Suppressor macrophage (primary cell): Measurements from ENCODE around the gene ACAT2.
A peak's percentile ranks its signal among the peaks of the same experiment; 100 is the strongest.
"Not testable (repeated sequence)": the region's sequence is repeated elsewhere in the genome, so short reads cannot be mapped to it uniquely, and the experiment has no call there.

ENCODE experiments used
- DNase-seq, 4 experiments: peaks; one replicate each; pipeline ENCODE4 v3.0.0-alpha.2; 2020 to 2022
- total RNA-seq, 17 experiments: gene quantifications; one replicate each; lab custom pipeline; 2026; ENCODE audit warnings: mixed read lengths in 6 of 17, inconsistent platforms in 3 of 17; lab: John Stamatoyannopoulos, UW

The ACAT2 gene
- total RNA-seq: 100 to 355 (median 203) reads per million in 17 experiments

DNA sequence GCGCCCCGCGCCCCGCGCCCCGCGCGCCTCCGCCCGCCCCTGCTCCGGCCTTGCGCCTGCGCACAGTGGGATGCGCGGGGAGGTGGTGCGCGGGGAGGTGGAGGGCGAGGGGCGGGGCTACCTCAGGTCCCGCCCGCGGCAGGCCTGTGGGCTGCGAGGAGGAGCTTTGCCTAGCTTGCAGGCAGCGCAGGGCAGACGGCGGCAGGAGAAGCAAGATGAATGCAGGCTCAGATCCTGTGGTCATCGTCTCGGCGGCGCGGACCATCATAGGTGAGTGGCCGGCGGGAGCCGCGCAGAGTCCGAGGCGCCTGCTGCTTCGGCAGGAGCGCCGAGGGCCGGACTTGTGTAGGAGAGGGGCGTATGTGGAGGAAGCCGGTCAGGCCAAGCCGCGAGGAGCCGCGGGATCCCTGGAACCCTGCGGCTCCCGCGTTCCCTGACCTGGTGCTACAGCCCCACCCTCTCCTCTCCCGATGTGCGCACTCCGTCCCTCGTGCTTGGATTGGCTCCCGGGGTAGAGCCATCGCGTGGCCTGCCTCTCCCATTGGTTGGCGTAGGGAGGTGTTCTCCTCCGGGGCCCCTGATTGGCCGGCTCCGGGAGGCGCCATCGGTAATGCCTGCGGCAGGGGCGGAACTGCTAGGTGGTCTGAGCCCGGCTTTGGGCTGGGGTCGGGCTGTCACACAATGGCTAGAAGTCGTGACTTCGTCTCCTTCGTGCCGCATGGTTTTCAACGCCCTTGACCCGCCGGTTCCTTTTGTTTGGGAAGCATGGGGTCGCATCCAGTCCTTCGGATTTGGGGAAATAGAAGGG is at the start of gene ACAT2:
Gene ACAT2, plus strand, starts transcription at position 173 of the 808 bp plus-strand sequence. Its CDS starts 43 bp downstream, at position 216.
- peak; percentile 94 to 97 (median 97) for DNase-seq

DNA sequence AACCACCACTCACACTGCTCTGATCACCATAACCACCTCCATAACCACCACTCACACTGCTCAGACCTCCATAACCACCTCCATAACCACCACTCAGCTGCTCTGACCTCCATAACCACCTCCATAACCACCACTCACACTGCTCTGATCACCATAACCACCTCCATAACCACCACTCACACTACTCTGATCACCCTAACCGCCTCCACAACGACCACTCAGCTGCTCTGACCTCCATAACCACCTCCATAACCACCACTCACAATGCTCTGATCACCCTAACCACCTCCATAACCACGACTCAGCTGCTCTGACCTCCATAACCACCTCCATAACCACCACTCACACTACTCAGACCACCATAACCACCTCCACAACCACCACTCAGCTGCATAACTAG is 49.5 kb upstream of the ACAT2 start:
- not testable (repeated sequence) for DNase-seq

DNA sequence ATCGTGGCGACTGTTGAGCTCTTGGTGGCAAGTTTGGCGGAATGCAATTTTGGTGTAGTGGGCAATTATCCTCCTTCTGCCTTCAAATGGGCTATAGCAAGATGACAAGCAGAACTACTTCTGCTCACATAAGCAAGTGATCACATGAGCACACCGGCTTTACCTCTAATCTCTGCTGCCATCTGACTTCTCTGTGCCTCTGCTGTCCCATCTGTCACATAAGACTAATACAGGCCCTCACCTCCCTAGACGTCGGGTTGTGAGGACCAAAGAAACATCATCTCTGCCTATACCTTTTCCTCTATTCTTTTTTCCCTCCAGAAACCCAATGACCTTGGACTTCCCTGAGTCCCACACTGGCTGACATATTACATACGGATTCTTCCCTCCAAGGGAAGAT is 47.9 kb upstream of the ACAT2 start:
- DNase-seq: no peak

DNA sequence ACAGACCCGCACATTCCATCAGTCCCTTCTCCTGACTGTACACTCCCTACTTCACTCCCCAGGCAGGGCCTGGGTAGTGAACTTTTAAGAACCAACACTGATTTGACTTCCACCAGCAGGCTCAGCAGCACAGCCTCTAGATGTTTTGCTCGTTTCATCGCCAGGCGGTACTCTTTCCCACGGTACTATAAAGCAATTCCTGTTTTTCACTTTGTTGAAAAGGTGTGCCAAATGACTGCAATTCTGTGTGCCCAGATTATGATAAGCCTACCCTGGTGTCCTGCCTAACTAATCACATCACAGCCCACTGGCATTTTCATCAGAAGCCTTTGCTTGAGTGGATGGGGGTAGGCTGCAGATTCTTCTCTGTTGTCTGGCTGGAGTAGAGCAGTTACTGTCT is 47.4 kb upstream of the ACAT2 start:
- DNase-seq: no peak

DNA sequence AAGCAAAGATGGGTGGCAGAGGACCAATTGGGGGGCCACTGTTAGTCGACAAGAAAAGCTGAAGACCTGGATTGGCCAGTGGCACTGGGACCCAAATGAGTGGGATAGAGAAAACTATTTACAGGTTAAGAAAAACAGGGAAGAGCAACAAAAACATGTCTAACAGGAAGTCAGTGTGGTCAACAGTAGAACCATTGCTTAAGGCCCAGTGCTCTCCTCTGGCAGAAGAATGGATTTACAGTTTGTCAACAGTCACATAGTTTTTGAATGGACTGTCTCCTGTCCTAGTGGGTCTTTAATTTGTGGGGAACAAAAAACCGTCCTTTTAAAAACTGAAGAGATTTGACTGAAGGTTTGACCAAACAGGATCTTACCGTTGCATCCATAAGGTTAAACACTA is 46.7 kb upstream of the ACAT2 start:
- DNase-seq: peak; percentile 38 to 63 (median 58)

DNA sequence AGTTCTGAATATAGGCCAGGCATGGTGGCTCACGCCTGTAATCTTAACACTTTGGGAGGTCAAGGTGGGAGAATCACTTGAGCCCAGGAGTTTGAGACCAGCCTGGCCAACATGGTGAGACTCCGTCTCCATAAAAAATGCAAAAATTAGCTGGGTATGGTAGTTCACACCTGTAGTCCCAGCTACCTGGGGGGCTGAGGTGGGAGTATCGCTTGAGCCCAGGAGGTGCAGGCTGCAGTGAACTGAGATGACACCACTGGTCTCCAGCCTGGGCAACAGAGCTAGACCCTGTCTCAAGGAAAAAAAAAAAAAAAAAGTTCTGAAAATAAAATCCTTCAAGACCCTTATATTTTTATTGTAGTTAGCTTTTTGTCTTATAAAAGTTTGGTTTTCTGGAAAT is 46.2 kb upstream of the ACAT2 start:
- no peak for DNase-seq

DNA sequence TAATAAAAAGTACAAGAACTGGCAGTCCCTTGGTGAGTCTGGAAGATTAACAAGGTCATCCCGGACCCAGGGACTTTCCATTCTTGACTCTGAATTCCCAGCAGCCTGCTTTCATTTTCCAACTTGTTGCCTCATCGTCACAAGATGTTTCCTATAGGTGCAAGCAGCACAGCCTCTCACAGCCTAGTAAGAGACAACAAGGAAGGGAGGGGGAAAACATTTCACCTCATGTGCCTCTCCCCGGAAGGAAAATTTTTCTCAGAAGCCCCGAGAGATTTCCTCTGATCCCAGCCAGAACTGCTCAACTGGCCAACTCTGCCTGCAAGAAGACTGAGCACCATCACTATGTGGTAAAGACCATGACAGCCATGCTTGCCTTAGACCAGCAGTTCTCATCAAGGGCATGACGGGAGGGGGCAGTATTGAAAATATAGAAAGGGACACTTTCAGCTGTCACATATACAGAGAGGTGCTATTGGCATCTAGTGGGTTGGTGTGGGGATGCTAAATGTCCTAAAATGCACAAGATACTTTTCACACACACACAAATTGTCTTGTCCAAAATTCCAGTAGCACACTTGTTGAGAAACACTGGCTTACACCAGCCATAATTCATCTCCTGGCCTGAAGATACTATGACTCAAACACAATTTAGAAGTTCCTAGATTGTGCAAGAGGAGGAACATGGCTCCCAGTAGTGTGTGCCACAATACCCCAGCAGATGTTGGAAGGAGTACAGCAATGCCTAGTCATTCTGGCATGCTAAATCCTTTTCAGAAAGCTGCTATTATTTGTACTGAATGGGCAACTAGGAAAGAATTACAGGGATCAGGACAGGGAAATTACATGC is 45.4 kb upstream of the ACAT2 start:
- DNase-seq: peak; percentile 68 to 90 (median 79)

DNA sequence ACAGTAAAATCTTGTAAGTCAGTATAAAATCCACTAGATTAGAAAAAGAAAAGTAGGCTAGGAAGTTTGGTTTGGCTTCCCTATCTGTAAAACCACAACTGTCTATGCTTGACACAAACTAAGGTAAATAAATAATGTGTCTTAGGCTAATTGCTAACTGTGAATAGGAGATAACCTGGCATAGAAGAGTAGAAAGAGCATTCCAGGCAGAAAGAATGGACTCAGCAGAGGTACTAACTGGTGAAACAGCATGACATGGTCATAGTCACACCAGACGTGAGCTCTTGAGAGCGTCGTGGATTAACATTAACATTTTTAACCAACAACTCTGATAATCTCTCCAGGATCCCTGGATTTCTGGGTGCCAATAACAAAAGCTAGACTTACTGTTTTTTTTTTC is 43.2 kb upstream of the ACAT2 start:
- no peak for DNase-seq

DNA sequence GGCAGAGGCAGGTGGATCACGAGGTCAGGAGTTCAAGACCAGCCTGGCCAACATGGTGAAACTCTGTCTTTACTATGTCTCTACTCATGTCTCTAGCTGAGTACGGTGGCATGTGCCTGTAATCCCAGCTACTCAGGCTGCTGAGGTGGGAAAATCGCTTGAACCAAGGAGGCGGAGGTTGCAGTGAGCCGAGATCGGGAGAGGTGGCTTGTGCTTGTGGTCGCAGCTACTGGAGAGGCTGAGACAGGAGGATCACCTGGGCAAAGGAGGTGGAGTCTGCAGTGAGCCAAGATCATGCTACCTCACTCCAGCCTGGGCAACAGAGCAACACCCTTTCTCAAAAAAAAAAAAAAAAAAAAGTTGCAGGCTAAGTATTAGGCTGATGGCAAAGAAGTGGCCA is 42.6 kb upstream of the ACAT2 start:
- no peak for DNase-seq

DNA sequence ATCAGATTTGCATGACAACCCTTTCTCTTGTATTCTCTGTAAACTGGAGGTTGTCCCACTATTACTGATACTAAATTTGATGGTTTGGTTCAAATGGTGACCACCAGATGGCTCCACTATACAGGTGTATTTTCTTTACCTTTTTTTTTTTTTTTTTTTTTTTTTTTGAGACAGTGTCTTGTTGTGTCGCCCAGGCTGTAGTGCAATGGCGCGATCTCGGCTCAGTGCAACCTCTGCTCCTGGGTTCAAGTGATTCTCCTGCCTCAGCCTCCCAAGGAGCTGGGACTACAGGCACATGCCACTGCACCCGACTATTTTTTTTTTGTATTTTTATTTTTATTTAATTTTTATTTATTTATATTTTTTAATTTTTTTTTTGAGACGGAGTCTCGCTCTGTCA is 41.1 kb upstream of the ACAT2 start:
- DNase-seq: no peak

DNA sequence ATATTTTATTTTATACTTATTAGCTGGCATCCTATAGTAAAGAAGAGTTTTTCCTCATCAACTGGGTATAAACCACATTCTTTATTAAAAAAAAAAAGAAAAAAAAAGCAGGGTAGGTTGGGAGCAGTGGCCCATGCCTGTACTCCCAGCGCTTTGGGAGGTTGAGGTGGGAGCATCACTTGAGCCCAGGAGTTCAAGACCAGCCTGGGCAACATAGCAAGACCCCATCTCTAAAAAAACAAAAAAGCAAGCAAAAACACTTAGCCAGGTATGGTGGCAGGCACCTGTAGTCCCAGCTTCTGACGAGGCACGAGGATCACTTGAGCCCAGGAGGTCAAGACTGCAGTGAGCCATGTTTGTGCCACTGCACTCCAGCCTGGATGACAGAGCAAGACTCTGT is 39.9 kb upstream of the ACAT2 start:
- not testable (repeated sequence) for DNase-seq

DNA sequence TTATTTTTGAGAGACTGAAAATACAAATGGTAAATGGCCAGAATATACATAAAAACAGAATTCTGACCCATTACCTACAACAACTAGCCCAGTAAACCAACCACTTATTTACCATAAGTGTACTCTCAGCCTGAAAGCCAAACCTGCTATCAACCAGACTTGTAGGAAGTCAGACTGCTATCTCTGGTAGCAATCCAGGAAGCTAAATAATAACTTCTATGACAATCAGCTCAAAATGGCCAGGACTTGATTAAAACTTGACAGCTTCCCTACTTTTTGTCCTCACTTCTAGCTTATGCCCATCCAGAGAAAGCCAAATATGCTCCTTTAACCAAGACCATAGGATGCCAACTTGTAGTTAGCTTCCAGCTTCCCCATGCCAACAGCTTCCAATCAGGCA is 39.2 kb upstream of the ACAT2 start:
- DNase-seq: no peak

DNA sequence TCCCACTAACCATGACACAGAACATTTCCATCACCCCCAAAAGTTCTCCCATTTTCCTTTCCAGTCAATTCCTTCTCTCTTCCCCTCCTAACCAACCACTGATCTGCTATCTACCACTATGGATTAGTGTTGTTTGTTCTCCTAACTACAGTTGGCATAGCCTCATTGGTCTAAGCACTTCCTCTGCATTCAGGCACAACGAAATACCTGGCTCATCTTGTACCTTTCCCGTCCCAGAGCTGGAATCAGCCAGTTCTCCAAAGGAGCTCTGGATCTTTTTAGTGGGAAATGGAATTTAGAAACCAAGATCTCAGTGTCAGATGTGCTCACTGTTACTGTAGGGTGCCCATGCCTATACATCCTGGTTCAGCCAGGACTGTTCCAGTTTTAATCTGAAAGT is 38.6 kb upstream of the ACAT2 start:
- no peak for DNase-seq

DNA sequence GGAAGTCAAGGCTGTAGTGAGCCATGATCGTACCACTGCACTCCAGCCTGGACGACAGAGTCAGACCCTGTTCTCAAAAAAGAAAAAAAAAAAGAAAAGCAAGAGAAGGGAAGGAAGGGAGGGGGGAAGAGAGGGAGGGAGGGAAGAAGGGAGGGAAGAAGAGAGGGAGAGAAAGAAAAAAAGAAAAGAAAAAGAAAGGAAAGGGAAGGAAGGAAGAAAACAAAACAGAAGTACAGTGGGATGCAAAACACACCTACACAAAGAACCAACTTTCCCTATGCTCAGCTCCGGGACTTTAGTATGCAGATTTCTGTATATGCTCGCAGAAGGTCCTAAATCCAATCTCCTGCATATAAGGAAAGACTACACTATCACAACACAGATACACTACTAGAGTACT is 37.1 kb upstream of the ACAT2 start:
- no peak for DNase-seq

DNA sequence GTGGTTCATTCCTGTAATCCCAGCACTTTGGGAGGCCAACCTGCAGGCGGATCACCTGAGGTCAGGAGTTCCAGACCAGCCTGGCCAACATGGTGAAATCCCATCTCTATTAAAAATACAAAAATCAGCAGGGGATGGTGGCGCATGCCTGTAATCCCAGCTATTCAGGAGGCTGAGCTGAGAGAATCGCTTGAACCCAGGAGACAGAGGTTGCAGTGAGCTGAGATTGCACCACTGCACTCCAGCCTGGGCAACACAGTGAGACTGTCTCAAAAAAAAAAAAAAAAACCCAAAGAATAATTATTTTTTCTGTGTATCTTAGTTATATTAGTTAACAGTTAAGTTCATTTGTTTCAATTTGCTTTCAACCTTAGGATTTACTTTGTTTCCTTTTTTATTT is 36.6 kb upstream of the ACAT2 start:
- DNase-seq: not testable (repeated sequence)

DNA sequence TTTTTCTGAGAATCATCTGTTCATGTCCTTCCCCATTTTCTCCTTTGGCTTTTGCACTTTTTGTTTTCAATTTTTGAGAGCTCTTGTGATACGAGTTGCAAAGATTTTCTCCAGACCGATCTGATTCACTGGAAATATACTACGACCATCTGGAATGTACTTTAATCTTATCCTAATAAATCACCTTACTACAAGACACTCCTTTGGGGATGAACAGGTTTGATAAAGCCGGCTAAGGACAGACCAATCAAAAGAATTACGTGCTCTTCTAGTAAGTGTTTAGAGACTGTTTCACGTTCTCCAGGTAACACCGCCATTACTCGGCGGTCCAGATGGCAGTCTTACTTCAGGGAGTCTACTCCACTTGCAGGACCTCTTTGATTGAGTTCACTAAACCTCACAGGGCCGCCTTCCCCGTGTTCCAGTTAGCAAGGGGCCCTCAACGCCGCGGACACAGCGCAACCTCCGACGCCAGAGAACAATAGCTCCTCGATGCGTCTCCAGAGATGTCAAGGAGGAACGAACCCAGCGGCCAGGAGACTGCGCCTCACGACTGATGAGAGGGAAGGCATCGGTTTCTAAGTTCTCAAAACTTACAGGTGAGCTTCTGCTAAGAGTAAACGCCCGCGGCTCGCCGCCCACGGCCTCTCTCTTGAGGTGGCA is 35.5 kb upstream of the ACAT2 start:
- no peak for DNase-seq

DNA sequence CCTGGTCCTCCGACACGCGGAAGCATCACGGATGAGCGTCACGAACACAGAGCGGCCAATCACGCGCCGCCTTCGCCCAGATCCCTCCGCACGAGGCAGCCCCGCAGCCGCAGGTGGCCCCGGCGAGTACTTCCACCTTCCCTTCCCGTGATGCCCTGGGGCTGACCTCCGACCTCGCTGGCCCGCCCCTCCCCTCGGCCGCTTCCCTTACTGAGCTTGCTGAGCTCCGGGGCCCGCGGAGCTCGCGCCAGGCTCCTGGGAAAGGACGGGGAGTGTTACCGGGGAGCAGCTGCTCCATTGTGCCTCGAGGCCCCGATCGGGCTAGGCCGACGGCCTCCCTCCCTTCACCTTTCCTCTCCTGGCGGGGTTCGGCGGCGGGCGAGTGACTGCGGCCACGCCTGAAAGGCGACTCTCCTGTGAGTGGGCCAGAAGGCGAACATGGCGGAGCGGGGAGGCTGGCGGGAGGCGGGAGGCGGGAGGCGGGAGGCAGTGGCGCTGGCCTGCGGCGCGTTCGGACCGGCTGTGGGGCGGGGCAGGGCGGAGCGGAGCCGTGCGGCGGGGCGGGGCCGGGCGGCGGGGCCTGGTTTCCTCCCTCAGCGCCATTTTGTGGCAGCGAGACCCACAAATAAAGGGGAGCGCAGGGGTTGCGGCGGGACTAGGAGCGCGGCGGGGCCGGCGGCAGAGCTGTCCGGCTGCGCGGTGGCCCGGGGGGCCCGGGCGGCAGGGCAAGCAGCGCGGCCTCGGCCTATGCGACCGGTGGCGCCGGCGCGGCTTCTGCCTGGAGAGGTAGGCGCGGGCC is 34.7 kb upstream of the ACAT2 start, which contains the start of gene WTAP:
Gene WTAP, plus strand, starts transcription at position 589 of the 799 bp plus-strand sequence. CDS start 8,760 bp downstream, outside the sequence.
- peak; percentile 93 to 97 (median 95) for DNase-seq

DNA sequence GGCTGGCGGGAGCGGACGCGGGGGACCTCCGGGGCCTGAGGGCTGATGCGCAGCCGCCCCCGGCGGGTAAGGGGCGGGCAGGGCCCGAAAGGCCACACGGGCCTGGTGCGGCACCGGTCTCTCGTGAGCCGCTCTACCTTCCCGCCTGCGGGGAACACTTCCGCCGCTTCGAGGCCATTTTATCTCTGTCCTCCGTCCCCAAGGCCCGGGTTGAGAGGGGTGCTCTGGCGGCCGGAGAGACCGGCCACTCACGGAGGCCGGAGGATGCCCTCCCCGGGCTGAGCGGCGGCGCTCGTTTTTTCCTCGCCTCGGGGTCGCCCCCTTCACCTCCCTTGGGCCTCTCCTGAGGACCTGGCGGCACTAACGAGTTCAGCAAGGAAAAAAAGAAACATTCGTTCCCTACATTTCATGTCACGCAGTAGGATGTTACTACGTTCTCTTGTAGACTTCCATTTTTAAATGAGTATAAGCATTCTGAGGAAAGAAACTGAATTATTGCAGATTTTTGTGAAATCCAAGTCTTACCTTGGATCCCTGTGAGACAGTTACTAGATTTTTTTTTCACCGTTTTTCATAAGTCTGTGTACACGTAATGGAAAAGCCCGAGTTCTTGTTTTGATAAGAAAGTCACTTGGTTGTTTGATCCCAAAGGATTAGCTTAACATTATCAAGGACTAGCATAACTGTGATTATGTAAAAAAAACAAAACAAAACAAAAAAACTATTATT is 34.0 kb upstream of the ACAT2 start:
- DNase-seq: peak in 3 of 4 experiments; percentile 61 to 64 (median 61)

DNA sequence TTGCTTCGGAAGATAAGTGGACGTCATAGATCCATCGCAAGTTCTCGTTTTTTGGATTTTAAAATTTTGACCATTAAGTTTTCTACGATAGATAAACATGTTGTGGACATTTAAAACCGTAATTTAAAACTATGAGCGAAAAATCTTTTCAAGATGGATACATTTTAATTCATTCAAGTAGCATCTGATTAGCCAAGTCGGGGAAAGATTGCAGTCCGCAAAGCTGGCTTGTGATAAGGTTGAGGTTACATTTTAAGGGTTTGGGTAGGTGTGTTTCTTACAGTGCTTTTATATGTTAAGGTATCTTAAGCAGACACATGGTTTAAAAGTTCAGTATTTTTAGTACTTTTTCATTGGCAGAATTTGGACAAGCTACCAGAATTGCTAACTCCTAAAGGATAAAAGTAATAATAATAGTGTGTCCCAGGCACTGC is 33.3 kb upstream of the ACAT2 start:
- peak in 3 of 4 experiments; percentile 8 to 19 (median 16) for DNase-seq

DNA sequence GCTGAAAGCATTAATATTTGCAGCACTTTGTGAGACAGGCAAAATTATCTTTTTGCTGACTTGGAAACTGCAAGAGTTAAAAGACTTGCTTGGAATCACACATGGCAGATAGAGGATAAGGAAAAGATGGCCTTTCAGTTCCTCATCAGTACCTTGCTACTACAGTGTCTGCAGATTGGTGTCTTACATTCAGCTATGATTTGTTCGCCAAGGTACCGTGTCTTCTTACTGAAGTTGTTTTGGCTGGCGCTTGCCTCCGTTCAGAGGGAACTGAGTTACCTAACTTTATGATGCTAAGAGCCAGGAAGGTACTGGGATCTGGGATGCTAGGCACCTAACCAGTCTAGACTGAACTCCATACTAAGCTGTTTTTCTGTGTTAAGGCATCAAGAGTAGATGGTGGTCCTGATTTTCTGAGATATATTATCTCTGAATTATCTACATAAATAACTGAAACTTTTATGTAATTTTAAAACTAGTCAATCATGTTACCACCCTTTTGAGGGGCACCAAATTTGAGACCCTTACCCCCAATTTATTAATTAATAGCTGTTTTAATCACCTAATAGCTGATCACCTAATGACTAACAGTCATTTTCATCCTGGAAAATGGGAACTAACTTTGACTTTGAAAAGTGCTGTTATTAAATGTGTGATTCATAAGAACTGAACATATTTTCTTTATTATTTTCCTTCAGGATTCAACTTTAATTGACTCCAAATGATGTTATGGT is 32.1 kb upstream of the ACAT2 start:
- DNase-seq: peak in 2 of 4 experiments; percentile 34 to 36

DNA sequence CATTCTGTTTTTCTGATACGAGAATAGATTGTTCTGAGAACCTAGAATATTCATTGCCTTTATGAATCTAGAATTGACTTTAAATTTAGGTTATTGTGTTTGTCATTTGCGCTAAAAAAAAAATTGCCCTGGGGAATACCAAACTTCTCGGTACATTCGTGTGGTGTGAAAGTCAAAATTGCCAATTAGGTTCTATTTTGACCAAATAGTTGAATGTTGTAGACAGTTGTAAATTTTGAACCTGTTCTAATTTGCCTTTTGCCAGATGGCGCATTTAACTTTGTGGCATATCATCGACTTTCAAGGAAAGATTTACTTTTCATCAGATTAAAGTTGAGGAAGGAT is 31.5 kb upstream of the ACAT2 start:
- no peak for DNase-seq
